Heart left ventricle (tissue), 13 donors: ENCODE data around the gene COG2.

ENCODE experiments used
- POLR2A ChIP-seq, 2 donors: fragments of 450-650 bp; IDR thresholded peaks; one replicate each; pipeline ENCODE4 v1.6.1; 2017; ENCODE audit warnings: antibody characterized with exemption in 2 of 2, mild to moderate bottlenecking in 2 of 2, moderate library complexity in 2 of 2
- TF ChIP-seq, protein P1 (sequence below), 12 donors: fragments of 200-600 bp; sonication (generic) in 4 of 12; IDR thresholded peaks; one replicate each; pipeline versions ENCODE4 v1.5.0 to v1.8.0; 2018 to 2022; ENCODE audit warnings: antibody characterized with exemption in 12 of 12, mild to moderate bottlenecking in 5 of 12
- donor health status: ischemic (EF 13 %, LVEDD 7.1; RV severe dilation, severe dysfunction).
- donor health status: DM: no; HTN: yes; CAD: no.
- donor health status: DM: no; HTN: no; CAD: no.
- donor health status: ischemic (EF 25% LVEDD 6.9; RV normal size, moderate dysfunction).
- donor health status: ischemic (EF 25% LVEDD 5.7; RV mildly dilated, moderate dysfunction).
- donor health status: ischemic (EF 35%, LVEDD 5.7; RV mildly dilated, moderate dysfunction).
- donor health status: nonischemic (EF 11% LVEDD 7.7; RV severe dilation, severe dysfunction).
- donor health status: DM: yes; HTN: yes; CAD: no.
- donor health status: PGD.
- donor health status: ischemic (EF 29% LVEDD 5.4; RV normal size, mild dysfunction).
- donor health status: nonischemic (EF 23%, LVEDD 6.1; RV moderate dilation, normal function).

DNA sequence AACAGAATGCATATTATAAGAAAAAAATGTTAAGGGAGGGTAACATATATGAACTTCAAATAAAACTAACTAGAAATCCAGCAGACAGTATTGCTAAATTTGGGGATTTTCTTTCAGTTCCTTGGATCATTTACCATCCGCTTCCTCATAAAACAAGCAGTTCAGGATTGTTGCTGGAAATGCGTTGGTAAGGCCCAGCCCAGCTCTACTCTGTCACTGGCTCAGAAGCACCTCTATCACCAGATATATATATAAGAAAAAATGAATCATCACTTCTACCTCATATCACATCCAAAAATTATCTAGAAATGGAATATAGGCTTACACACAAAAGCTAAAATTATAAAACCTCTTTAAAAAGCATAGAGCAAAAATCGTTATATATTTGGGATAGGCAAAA, 28.2 kb upstream of the COG2 start:
- no peak for TF ChIP-seq POLR2A (IDR thresholded peaks at IDR 0.05)
- TF ChIP-seq, protein P1, sequence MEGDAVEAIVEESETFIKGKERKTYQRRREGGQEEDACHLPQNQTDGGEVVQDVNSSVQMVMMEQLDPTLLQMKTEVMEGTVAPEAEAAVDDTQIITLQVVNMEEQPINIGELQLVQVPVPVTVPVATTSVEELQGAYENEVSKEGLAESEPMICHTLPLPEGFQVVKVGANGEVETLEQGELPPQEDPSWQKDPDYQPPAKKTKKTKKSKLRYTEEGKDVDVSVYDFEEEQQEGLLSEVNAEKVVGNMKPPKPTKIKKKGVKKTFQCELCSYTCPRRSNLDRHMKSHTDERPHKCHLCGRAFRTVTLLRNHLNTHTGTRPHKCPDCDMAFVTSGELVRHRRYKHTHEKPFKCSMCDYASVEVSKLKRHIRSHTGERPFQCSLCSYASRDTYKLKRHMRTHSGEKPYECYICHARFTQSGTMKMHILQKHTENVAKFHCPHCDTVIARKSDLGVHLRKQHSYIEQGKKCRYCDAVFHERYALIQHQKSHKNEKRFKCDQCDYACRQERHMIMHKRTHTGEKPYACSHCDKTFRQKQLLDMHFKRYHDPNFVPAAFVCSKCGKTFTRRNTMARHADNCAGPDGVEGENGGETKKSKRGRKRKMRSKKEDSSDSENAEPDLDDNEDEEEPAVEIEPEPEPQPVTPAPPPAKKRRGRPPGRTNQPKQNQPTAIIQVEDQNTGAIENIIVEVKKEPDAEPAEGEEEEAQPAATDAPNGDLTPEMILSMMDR (IDR thresholded peaks at IDR 0.05): no peak
